Neural cell (in vitro differentiated cells): ENCODE results near the gene RDX. TPM values are rescaled to one million over a fixed set of nuclear protein-coding genes. Genes with fewer than 3 reads are reported as not detected.

ENCODE experiments used
- H2AFZ ChIP-seq: fragments of 200-600, 300-800 bp; sonication (generic), shearing (Covaris generic); 2 replicates; pipeline ENCODE4 v1.6.0; 2014; ENCODE audit warnings: low read depth, mild to moderate bottlenecking, antibody characterized with exemption, low read length, moderate library complexity
- H3F3A ChIP-seq: fragments of 200-600 bp; shearing (Covaris generic); 2 replicates; pipeline ENCODE4 v1.6.1; 2016; ENCODE audit warnings: mild to moderate bottlenecking, moderate library complexity, mixed read lengths, antibody characterized with exemption, low read length; ENCODE audit not compliant: insufficient read depth, poor library complexity, severe bottlenecking
- H3K27ac ChIP-seq: fragments of 200-600, 300-800 bp; sonication (generic), shearing (Covaris generic); 2 replicates; pipeline ENCODE4 v1.5.1; 2014; ENCODE audit warnings: mild to moderate bottlenecking, low read length, moderate library complexity
- H3K27me3 ChIP-seq: fragments of 300-800, 200-600 bp; sonication (generic), shearing (Covaris generic); 2 replicates; pipeline ENCODE4 v1.6.0; 2014; ENCODE audit warnings: mild to moderate bottlenecking, low read depth, low read length, moderate library complexity; ENCODE audit not compliant: insufficient read depth
- H3K36me3 ChIP-seq: fragments of 300-800, 200-600 bp; sonication (generic), shearing (Covaris generic); 2 replicates; pipeline ENCODE4 v1.5.1; 2014; ENCODE audit warnings: mild to moderate bottlenecking, antibody characterized with exemption, low read length, moderate library complexity; ENCODE audit not compliant: insufficient read depth
- H3K4me2 ChIP-seq: fragments of 300-800, 200-600 bp; sonication (generic), shearing (Covaris generic); 2 replicates; pipeline ENCODE4 v1.6.0; 2014; ENCODE audit warnings: mild to moderate bottlenecking, low read length
- H3K4me3 ChIP-seq: fragments of 300-800, 200-600 bp; sonication (generic), shearing (Covaris generic); 2 replicates; pipeline ENCODE4 v1.5.1; 2014; ENCODE audit warnings: mild to moderate bottlenecking, low read length, moderate library complexity
- H3K79me2 ChIP-seq: fragments of 200-600 bp; shearing (Covaris generic); replicated peaks from 2 replicates; pipeline ENCODE4 v1.6.0; 2014; ENCODE audit warnings: mild to moderate bottlenecking, low read length, moderate library complexity; ENCODE audit not compliant: insufficient read depth
- H3K9ac ChIP-seq: fragments of 300-800, 200-600 bp; sonication (generic), shearing (Covaris generic); 2 replicates; pipeline ENCODE4 v1.6.1; 2016; ENCODE audit warnings: mild to moderate bottlenecking, low read length, mixed read lengths
- H3K9me2 ChIP-seq: fragments of 200-600 bp; shearing (Covaris generic); 2 replicates; pipeline ENCODE4 v1.6.1; 2016; ENCODE audit warnings: mild to moderate bottlenecking, low read length, mixed read lengths; ENCODE audit not compliant: insufficient read depth
- H3K9me3 ChIP-seq: fragments of 200-600, 300-800 bp; sonication (generic), shearing (Covaris generic); 2 replicates; pipeline ENCODE4 v1.6.1; 2016; ENCODE audit warnings: mild to moderate bottlenecking, mixed run types, low read length, moderate library complexity, mixed read lengths
- H4K20me1 ChIP-seq: fragments of 200-600 bp; shearing (Covaris generic); 2 replicates; pipeline ENCODE4 v1.6.1; 2016; ENCODE audit warnings: mild to moderate bottlenecking, mixed run types; ENCODE audit not compliant: insufficient read depth
- CTCF ChIP-seq: fragments of 450-650 bp; IDR thresholded peaks from 2 replicates; pipeline ENCODE4 v1.5.1; 2014; ENCODE audit warnings: antibody characterized with exemption, mild to moderate bottlenecking, moderate library complexity; ENCODE audit not compliant: poor library complexity, severe bottlenecking
- EP300 ChIP-seq: fragments of 450-650 bp; conservative IDR thresholded peaks from 2 replicates; pipeline ENCODE4 v1.6.1; 2014; ENCODE audit warnings: antibody characterized with exemption, mild to moderate bottlenecking, moderate library complexity; ENCODE audit not compliant: poor library complexity, severe bottlenecking
- EZH2 ChIP-seq: fragments of 200-600, 300-800 bp; shearing (Covaris generic), sonication (generic); IDR thresholded peaks from 2 replicates; pipeline ENCODE4 v1.6.1; 2014; ENCODE audit warnings: antibody characterized with exemption, low read length, borderline replicate concordance, mild to moderate bottlenecking; ENCODE audit not compliant: insufficient read depth, poor library complexity, severe bottlenecking
- MXI1 ChIP-seq: fragments of 450-650 bp; conservative IDR thresholded peaks from 2 replicates; pipeline ENCODE4 v1.6.1; 2014; ENCODE audit warnings: antibody characterized with exemption, mild to moderate bottlenecking; ENCODE audit not compliant: poor library complexity, severe bottlenecking
- POLR2AphosphoS5 ChIP-seq: IDR thresholded peaks from 2 replicates; pipeline ENCODE4 v1.6.1; 2012
- RAD21 ChIP-seq: fragments of 450-650 bp; conservative IDR thresholded peaks from 2 replicates; pipeline ENCODE4 v1.6.1; 2014; ENCODE audit warnings: antibody characterized with exemption, mild to moderate bottlenecking, moderate library complexity
- SMC3 ChIP-seq: fragments of 450-650 bp; conservative IDR thresholded peaks from 2 replicates; pipeline ENCODE4 v1.6.1; 2014; ENCODE audit warnings: antibody characterized with exemption, mild to moderate bottlenecking, moderate library complexity; ENCODE audit not compliant: poor library complexity
- TAF1 ChIP-seq: IDR thresholded peaks from 2 replicates; pipeline ENCODE4 v1.6.1; 2012; ENCODE audit warnings: low read depth
- polyA plus RNA-seq: library from polyadenylated mRNA; depleted of rRNA; stranded (reverse); fragments of >200 nt; gene quantifications from 2 replicates; pipeline ENCODE4 v1.2.3, GENCODE V29; 2014
- TF ChIP-seq, protein P1 (sequence below): IDR thresholded peaks from 2 replicates; pipeline ENCODE4 v1.6.1; 2012; ENCODE audit warnings: borderline replicate concordance

Gene RDX
- polyA plus RNA-seq, 1 donor from 2014 or later: 39.0 TPM

DNA sequence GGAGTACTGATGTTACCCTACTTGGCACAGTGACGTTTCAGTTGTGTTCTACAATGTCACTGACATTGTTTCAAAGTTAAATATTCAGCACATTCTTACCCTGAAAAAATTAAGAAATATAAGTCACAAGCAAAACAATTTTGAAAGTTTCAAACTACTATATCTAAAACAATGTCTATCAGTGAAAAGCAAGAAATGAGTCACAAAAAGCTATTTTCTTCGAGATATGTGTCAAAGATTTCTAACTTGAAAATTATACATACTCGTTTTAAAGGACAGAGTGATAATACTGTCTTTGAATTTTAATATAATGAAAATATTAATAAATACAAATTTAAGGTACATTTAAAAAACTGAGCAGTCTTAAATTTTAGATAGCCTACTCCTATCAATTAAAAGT, 42.9 kb downstream of the RDX start:
- no peak overlapping the region for H2AFZ ChIP-seq
- H3K36me3 ChIP-seq: no peaks in the 10 kb centered on the region
- TF ChIP-seq SMC3: no peak
- no peak for TF ChIP-seq CTCF
- TF ChIP-seq, protein P1, sequence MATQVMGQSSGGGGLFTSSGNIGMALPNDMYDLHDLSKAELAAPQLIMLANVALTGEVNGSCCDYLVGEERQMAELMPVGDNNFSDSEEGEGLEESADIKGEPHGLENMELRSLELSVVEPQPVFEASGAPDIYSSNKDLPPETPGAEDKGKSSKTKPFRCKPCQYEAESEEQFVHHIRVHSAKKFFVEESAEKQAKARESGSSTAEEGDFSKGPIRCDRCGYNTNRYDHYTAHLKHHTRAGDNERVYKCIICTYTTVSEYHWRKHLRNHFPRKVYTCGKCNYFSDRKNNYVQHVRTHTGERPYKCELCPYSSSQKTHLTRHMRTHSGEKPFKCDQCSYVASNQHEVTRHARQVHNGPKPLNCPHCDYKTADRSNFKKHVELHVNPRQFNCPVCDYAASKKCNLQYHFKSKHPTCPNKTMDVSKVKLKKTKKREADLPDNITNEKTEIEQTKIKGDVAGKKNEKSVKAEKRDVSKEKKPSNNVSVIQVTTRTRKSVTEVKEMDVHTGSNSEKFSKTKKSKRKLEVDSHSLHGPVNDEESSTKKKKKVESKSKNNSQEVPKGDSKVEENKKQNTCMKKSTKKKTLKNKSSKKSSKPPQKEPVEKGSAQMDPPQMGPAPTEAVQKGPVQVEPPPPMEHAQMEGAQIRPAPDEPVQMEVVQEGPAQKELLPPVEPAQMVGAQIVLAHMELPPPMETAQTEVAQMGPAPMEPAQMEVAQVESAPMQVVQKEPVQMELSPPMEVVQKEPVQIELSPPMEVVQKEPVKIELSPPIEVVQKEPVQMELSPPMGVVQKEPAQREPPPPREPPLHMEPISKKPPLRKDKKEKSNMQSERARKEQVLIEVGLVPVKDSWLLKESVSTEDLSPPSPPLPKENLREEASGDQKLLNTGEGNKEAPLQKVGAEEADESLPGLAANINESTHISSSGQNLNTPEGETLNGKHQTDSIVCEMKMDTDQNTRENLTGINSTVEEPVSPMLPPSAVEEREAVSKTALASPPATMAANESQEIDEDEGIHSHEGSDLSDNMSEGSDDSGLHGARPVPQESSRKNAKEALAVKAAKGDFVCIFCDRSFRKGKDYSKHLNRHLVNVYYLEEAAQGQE: no peak
- no peaks in the 10 kb centered on the region for H3K9me3 ChIP-seq
- no peak overlapping the region for H3K9ac ChIP-seq
- H3F3A ChIP-seq: no peaks in the 10 kb centered on the region
- H3K4me3 ChIP-seq: no peak overlapping the region
- no peaks in the 10 kb centered on the region for H3K9me2 ChIP-seq
- H3K27ac ChIP-seq: no peak overlapping the region
- no peaks in the 10 kb centered on the region for H3K27me3 ChIP-seq
- H4K20me1 ChIP-seq: no peaks in the 10 kb centered on the region
- no peak overlapping the region for H3K4me2 ChIP-seq
- no peaks in the 10 kb centered on the region for H3K79me2 ChIP-seq

- TF ChIP-seq EZH2: no peak
- TF ChIP-seq EP300: no peak
- TF ChIP-seq TAF1: no peak
- TF ChIP-seq RAD21: no peak
- no peak for TF ChIP-seq MXI1
- no peak for TF ChIP-seq CTCF
- TF ChIP-seq SMC3: no peak
- no peak for TF ChIP-seq POLR2AphosphoS5
- TF ChIP-seq, protein P1: no peak
- Histone ChIP-seq H2AFZ (no peak overlapping the region), H3K9me2 (no peaks in the 10 kb centered on the region), H3K27me3 (no peaks in the 10 kb centered on the region), H3K36me3 (no peaks in the 10 kb centered on the region), H3K9me3 (no peaks in the 10 kb centered on the region), H3K4me2 (no peak overlapping the region), H3F3A (no peaks in the 10 kb centered on the region), H3K27ac (no peak overlapping the region), H3K79me2 (no peaks in the 10 kb centered on the region), H3K9ac (no peak overlapping the region), H3K4me3 (no peak overlapping the region), H4K20me1 (no peaks in the 10 kb centered on the region)
Observed at GRCh38 chr11:110251836-110252235, 44.6 kb downstream of the RDX start.
